Measurements from ENCODE around the gene FMC1. TPM values are rescaled to one million over a fixed set of nuclear protein-coding genes. Genes with fewer than 3 reads are reported as not detected.
A peak's percentile ranks its signal among the peaks of the same experiment; 100 is the strongest.

The FMC1 gene, protein sequence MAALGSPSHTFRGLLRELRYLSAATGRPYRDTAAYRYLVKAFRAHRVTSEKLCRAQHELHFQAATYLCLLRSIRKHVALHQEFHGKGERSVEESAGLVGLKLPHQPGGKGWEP
- 10 to 100 TPM in 1 of 2 donors, 1 to 10 TPM in 1; 6.0 to 43.8 TPM for total RNA-seq

DNA sequence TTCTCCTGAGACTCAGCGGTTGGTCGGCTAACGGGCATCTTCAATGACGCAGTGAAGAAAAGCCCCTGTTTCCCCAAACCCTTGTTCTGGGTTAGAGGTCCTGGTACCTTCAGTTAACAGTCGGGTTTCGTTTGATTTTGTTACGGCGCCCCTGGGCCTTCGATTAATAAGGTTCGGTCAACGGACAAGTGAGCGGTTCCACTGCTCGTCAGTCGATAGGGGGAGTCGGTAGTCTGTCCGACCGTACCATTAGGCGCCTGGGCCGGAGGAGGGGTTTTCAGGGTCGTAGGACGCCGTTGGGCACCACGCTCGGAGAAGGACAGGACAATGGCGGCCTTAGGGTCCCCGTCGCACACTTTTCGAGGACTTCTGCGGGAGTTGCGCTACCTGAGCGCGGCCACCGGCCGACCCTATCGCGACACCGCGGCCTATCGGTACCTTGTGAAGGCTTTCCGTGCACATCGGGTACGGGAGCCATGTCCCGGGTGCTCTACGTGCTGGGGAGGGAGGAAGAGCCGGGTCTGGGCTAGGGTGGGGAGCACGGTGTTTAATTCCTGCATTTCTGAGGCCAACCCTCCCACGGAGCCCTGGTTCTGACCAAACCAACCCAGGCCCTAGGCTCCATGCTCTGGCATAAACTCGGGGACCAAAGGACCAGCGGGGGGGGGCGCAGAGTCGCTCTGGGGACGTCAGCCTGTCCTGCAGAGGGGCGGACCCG lies at the start of gene FMC1:
Gene FMC1, plus strand, starts transcription at position 280 of the 718 bp plus-strand sequence. Its CDS starts 48 bp downstream, at position 328.
- TF ChIP-seq, protein P1, sequence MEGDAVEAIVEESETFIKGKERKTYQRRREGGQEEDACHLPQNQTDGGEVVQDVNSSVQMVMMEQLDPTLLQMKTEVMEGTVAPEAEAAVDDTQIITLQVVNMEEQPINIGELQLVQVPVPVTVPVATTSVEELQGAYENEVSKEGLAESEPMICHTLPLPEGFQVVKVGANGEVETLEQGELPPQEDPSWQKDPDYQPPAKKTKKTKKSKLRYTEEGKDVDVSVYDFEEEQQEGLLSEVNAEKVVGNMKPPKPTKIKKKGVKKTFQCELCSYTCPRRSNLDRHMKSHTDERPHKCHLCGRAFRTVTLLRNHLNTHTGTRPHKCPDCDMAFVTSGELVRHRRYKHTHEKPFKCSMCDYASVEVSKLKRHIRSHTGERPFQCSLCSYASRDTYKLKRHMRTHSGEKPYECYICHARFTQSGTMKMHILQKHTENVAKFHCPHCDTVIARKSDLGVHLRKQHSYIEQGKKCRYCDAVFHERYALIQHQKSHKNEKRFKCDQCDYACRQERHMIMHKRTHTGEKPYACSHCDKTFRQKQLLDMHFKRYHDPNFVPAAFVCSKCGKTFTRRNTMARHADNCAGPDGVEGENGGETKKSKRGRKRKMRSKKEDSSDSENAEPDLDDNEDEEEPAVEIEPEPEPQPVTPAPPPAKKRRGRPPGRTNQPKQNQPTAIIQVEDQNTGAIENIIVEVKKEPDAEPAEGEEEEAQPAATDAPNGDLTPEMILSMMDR (IDR thresholded peaks at IDR 0.05): peak in 6 of 7 experiments; percentile 24 to 66 (median 44)
- TF ChIP-seq POLR2A (IDR thresholded peaks at IDR 0.05): peak; percentile 82 to 95 (median 92)
- Histone ChIP-seq H3K27me3 (no peaks in the 10 kb centered on the region), H3K36me3 (replicated peaks in 1 of 2; ENCODE audit: insufficient read depth in 1 of 2, low read depth in 2 of 2) (peaks cover 0 to under 1% of the 10 kb centered on the region in 2 donors), H3K4me3 (peak within 1 kb of the TSS; percentile 28 to 75), H3K27ac (peak within 1 kb of the TSS; percentile 100), H3K4me1 (peaks cover 22% of the 10 kb centered on the region), H3K9me3 (no peaks in the 10 kb centered on the region)
- 0 to 2% methylated on average over 14 to 54 of the region's 54 CpGs for WGBS, 2 donors
- intact Hi-C loops (cut with DNase I): no loop called here
- ATAC-seq (peak; percentile 76), DNase-seq (peak; percentile 93 to 96 (median 96))

DNA sequence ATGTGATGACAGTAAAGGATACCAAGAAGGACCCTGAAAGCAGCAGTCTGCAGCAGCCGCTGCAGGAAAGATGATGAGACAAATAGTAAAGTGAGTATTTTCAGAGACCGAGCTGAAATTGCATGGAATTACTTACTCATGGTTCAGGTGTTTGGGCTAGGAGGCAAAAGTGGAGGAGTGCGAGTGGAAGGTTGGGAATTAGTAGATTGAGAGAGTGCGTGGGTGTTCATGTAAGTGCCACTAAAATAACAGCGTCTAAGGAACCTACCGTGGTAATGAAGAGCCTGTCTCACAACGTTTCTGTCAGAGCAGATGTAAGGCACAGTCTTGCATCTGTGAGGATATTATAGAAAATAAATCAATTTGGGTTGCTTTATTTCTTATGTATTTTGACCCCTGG lies 48.3 kb upstream of the FMC1 start:
- peaks cover 7% of the 10 kb centered on the region for H3K4me1 ChIP-seq
- ATAC-seq: no peak
- H3K36me3 ChIP-seq (replicated peaks in 1 of 2; ENCODE audit: insufficient read depth in 1 of 2, low read depth in 2 of 2): no peaks in the 10 kb centered on the region
- H3K27me3 ChIP-seq: no peaks in the 10 kb centered on the region
- no peak for DNase-seq
- no peaks in the 10 kb centered on the region for H3K9me3 ChIP-seq
- intact Hi-C loops (cut with DNase I): no loop called here
- H3K27ac ChIP-seq: no peak overlapping the region
- H3K4me3 ChIP-seq: no peak overlapping the region
- TF ChIP-seq, protein P1 (IDR thresholded peaks at IDR 0.05): no peak
- no peak for TF ChIP-seq POLR2A (IDR thresholded peaks at IDR 0.05)
- 88 to 89% methylated on average over 7 of the region's 7 CpGs for WGBS, 2 donors

DNA sequence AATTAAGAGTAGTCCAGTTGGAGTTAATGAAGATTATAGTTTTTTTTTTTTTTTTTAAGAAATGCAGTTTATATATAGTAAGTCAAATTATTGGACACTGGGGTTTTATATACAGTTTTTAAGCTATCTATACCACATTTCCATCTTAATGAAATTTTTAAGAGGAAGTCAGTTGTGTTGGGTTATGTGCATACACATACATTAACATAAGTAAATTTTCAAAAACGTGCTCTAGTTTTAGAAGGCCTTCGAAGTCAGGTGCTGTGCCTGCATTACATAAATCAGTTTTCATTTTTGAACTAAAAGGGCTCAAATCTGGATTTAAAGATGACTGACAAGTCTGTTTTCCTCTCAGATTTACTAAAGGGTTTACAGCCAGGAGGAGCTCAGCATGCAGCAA lies 47.6 kb upstream of the FMC1 start:
- no peaks in the 10 kb centered on the region for H3K9me3 ChIP-seq
- no peak for TF ChIP-seq POLR2A (IDR thresholded peaks at IDR 0.05)
- TF ChIP-seq, protein P1 (IDR thresholded peaks at IDR 0.05): no peak
- ATAC-seq: no peak
- intact Hi-C loops (cut with DNase I): no loop called here
- no peaks in the 10 kb centered on the region for H3K36me3 ChIP-seq (replicated peaks in 1 of 2; ENCODE audit: insufficient read depth in 1 of 2, low read depth in 2 of 2)
- 90 to 93% methylated on average over 2 of the region's 2 CpGs for WGBS, 2 donors
- DNase-seq: no peak
- H3K4me3 ChIP-seq: no peak overlapping the region
- no peak overlapping the region for H3K27ac ChIP-seq
- no peaks in the 10 kb centered on the region for H3K27me3 ChIP-seq
- H3K4me1 ChIP-seq: peaks cover 14% of the 10 kb centered on the region

DNA sequence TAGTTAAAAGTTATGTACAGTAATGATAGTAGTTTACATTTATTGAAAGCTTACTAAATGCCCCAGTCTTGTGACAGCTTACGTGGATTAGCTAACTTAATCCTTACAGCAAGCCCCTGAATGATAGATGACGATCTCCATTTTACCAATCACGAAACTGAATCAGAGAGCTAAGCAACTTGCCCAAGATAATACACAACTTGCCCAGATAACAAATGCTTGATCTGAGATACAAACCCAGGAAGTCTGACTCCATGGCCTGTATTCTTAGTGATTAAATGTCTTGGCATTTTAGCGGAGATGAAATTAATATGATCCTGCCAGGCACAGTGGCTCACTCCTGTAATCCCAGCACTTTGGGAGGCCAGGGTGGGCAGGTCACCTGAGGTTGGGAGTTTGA lies 46.9 kb upstream of the FMC1 start:
- Histone ChIP-seq H3K4me3 (no peak overlapping the region), H3K36me3 (replicated peaks in 1 of 2; ENCODE audit: insufficient read depth in 1 of 2, low read depth in 2 of 2) (no peaks in the 10 kb centered on the region), H3K27me3 (no peaks in the 10 kb centered on the region), H3K27ac (no peak overlapping the region), H3K4me1 (peaks cover 21% of the 10 kb centered on the region), H3K9me3 (no peaks in the 10 kb centered on the region)
- no peak for TF ChIP-seq POLR2A (IDR thresholded peaks at IDR 0.05)
- TF ChIP-seq, protein P1 (IDR thresholded peaks at IDR 0.05): no peak
- WGBS, 2 donors: 88 to 92% methylated on average over 4 of the region's 4 CpGs
- intact Hi-C loops (cut with DNase I): no loop called here
- no peak for DNase-seq
- no peak for ATAC-seq
